ENCODE results near the gene TTC7B. TPM values are rescaled to one million over a fixed set of nuclear protein-coding genes. Genes with fewer than 3 reads are reported as not detected.
A peak's percentile ranks its signal among the peaks of the same experiment; 100 is the strongest.

The TTC7B gene
- polyA plus RNA-seq, 1 donor, result 43.7 TPM

DNA sequence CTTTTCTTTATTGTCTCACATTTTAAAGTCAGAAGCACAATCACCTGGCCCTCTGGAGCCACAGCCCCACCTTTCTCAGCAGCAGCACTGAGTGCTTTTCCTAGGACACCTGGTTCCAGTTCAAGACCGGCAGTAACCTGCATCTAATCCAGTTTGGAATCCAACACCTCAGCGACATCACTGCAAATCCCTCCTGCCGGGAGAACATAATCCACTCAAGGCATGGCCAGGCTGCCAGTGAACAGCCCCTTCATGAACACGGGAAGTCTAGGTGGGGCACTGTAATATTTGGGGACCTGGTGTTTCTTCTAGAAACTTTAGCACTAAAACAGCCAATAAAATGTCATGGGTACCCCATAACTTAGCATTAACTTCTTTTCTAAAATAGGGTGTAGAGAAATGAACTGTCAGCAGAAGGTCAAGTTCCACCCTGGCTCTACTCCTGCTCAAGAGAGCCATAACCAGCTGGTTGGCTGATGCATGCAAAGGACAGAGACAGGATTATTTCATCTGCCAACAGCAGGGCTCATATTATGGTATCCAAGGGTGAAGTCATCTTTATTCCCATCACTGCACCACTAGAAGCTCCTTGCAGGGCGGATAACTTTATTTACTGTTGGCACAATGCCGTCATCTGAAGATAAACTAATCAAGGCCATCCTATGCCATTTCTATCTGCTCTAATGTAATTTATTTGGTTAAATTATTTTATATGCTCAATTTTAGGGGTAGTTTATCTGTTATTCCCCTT is 76.7 kb downstream of the TTC7B start:
- DNase-seq, result peak; percentile 36

DNA sequence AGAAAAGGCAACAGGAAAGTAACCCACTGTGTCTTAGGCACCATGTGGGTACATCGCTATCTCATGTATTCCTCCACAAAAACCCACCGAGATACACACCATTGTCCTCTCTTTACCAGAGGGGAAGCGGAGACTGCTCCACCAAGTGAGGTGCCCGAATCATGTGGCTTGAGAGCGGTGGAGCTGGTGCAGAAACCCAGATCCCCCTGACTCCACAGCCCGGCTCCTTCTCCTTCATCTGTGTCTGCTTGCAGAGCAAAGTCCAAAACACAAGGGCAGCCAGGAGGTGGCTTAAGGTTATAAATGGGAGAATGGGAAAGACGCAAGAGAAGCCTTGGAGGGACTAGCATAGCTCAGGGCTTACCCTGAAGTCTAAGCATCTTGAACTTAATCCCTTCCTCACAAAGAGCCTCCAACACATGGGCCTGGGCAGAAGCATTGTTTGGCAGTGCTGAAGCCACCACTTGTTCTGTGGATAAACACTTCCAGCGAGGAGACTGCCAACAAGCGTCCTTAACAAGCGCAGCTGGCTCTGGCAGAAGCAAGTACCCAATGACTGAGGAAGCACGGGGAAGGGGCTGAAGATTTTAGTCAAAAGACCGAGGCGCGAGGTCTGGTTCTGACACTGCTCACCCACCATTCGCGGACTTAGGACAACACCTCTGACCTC is 83.0 kb downstream of the TTC7B start:
- DNase-seq, result no peak

DNA sequence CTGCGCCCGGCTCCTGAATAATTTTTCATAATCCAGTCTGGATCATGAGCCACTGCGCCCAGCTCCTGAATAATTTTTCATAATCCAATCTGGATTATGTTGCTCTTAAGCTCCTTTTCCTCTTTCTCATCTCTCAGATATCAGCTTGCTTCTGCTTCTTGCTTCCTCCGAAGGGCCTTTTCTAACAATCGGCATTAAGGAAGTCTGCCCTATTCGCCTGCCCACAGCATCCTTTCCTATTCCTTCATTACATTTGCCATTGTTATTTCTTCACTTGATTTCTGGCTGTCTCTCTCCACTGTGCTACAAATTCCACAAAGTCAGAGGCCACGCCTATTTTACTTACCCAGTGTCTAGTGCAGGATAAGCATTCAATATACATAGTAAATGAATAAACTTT is 83.5 kb downstream of the TTC7B start:
- no peak for DNase-seq

DNA sequence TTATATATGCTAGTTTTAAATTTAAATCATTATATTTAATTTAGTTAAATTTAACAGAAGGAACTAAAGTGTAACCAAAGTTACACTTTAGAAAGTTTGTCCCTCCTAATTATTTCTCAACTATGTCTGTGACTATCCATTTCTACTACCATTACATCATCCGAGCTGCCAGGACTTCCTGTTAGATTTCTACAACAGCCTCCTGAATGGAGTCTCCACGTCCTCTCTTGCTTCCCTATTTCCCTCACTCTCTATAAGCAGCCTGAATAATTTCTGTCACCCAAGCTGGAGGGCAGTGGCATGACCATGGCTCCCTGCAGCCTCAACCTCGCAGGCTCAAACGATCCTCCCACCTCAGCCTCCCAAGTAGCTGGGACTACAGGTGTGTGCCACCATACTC is 84.1 kb downstream of the TTC7B start:
- no peak for DNase-seq

DNA sequence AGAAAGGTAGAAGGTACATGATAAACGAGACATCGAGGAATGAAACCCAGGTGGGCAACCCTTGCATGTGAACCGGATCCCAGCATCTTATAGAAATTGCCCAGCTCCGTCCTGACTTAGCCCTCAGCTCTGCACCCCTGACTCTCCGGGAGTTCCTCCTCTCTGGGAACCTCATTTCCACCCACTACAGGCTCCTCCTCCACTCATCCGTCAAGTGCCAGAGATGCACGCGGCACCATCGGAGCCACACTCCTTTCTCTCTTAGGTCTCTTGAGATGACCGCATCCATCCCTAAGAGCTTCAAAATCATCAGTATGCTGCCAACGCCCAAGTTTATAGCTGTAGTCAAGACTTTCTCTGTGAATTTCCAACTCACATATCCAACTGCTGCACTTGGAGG is 84.7 kb downstream of the TTC7B start:
- no peak for DNase-seq

DNA sequence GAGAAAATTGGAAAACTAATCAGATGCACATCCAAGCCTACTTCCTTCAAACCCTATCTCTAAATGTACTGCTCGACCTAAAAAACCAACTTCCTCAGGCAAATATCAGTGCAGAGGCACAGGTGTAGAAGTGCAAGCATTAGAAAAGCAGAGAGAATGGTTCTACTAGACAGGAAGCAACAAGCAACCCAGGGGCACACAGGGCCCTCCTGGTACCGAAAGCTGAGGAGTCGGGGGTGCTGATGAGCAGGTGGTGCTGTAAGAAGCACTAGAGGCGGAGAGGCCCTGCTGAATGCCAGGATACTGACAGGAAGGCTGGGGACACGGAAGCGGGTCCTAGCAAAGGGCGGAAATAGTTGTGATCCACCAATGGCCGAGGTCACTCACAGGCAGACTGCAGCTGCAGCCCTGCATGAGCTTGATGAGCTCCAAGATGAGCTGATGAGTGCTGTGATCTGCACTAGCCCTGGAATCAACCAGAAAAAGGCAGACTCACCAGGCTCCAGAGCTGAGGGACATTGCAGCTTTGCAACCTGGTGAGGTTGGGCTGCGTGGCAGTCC is 85.9 kb downstream of the TTC7B start:
- DNase-seq, result no peak

DNA sequence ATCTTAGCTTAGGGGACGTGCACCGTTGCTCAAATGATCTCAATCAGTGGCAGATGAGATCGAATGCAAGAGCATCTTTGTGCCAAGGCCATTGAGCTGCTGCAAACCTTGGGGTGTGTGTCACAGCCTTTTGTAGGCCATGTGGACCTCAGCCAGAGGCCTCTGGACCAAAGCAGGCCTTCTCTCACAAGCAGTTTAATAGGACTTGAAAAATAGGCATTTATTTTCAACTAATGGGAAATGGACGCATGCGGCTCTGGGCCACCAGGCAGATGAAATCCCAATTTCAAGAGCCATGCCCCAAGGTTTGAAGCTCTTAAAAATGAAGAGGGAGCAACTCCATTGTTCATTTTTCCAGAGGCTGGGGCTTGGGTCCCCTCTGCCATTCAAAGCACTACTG is 87.3 kb downstream of the TTC7B start:
- no peak for DNase-seq

DNA sequence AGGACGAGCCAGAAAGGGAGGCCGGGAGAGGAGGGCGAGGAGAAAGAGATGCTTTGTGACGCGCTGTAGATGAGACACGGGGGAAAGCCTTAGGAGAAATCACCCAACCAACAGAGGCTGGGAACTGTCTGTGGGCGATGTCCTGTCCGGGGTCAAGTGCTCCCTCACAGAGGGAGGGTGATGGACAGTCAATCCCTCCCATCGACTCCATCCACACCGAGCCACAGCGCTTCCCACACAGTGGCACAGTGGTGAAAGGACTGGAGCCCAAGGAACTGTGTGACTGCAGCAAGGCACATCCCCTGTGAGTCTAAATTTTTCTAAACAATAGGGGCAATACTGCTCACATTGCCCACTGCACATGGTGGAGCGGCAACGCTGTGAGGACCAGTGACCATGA is 89.1 kb downstream of the TTC7B start:
- no peak for DNase-seq

DNA sequence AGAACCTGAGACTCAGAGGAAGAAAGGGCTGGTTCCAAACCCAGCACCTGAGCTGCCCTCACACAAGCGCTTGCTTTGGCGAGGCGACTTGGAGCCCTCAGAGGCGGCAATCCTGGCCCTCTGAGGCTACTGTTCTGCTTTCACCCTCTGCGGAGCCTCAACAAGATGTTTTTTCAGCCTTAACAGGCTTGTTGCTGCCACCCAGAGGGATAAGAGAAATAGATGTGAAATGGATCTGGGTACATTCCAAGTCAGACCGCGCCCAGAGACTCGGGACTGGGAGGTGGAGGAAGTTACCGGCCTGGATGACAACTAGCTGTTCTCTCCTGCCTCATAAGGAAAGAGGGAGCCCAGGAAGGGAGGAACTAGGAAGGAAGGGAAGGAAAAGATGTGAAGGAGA is 89.6 kb downstream of the TTC7B start:
- peak; percentile 38 for DNase-seq

DNA sequence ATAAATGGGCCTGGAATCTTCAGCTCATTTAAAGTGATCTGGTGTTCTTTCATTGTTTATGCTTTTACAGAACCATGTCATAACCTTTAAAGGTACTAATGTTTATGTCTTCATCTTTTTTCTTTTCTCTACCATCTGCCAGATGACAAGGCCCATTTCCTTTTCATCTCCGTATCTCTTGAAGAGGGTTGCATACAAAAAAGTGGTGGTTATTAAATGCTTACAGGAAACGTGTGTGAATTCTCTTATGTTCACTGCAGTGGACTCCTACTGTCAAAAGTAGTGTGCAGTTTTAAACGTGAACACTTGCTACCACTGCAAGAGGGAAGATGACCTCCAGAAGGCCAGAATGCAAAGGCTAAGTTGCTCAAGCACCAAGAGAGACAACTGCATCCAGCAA is 91.4 kb downstream of the TTC7B start:
- no peak for DNase-seq

DNA sequence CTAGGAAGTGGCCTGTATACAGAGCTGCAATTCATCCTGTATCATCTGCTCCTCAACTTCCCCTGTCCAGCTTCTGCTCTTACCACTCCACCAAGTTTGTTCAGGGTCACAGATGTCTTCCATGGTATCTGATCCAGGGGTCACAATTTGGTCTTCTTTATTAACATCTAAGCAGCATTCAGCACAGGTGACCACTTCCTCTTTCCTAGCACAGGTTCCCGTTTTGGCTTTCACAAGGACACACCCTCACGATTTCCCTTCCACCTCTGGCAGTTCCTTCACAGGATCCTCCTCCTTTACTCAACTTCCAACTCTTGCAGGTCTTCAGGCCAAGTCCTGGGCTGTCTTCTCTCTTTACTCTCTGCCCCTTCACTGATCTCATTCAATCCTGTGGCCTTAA is 93.6 kb downstream of the TTC7B start:
- DNase-seq, result no peak

DNA sequence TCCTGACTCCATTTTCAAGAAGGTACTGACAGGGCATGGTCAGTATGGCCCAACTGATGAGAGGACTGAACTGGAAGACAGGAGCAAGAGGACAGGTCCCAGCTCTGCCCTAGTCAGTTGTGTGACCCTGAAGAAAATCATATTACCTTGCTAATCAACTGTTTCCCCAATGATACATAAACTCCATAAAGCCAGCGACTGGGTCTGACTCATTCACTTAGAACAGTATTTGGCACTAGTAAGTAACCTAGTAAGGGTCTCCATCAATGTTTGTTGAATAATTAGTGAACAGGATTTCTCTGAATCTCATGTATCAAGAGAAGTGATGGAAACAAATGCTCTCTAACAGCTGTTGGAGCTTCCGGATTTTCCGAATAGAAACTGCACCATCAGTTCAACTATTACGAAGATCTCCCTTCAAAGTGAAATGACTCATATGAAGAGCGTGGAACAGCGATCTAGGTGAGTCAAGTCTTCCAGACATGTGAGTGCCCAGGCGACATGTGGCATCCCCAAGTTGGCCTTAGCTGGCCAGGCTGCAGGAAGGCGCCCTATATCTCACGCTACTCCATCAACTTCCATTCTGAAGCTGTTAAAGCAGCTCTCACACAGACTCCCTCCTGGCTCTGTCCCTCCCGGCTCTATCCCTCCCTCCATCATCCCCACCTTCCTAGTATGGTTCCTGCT is 94.5 kb downstream of the TTC7B start:
- no peak for DNase-seq

DNA sequence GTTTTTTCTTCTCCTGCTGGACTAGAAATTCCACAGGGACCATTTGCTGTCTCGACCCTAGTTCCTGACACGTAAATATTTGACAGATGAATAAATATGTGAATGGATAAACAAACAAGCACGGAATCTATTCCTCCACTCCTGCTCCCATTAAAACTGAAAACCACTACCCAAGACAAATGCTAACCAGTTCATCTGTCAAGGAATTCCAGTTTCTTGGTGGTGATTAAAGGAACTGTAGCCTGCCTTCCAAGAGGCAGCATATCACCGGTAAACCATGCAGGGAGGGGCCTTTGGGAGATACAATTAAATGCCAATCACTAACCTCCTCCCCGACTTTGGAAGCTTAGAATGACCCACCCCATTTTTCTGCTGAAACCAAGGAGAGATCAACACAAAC is 95.4 kb downstream of the TTC7B start:
- no peak for DNase-seq

DNA sequence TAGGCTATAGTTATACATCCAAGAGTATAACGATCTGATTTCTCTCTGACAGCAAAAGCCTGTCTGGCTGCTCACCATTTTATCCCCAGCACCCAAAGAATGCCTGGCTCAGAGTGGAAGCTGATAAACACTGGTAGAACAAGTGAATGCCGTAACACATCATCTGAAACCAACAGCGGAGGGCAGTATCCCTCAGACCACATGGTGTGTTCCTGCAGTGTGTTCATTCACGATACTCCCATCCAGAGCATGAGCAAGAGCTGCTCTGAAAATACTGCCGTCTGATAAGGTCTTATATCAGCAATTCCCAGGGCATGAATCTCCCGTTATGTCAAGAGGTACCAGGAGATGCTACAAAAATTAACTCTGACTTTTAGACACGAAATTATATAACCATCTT is 95.9 kb downstream of the TTC7B start:
- no peak for DNase-seq

DNA sequence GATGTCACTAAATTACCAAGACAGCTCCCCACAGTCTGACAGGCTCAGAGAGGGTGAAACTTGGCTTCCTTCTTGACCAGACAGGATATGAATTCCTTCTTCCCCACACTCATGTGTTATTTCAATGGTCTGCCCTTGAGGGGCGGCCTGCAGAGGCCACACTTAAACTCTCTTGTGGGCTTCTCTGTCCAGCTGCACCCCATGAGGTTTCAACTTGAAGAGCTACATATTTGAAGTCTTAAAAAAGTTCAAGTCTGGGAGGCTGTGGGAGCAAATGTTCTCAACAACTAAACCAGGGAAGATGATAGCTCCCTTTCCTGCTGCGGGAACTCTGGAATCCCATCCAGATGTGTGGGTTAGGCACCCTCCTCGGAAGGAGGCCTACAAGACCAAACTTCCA is 98.3 kb downstream of the TTC7B start:
- DNase-seq, result no peak

DNA sequence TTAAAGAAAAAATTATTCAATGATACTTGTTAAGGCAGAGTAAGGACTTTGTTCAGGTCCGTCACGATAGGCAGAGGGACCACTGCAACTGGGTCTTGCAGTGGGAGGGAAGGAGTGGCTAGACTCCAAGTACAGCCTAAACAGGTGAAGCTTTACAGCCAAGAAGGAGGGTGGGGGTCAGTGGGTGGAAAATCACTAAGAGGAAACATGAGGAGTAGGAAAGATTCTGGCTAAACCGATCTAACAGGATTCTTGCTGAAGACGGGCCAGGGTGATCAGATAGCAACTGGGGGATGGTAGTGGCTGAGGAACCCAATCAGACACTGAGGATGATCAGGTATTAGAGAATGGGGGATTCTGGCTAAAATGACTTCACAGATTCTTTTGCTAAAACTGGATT is 100.2 kb downstream of the TTC7B start:
- DNase-seq, result no peak

DNA sequence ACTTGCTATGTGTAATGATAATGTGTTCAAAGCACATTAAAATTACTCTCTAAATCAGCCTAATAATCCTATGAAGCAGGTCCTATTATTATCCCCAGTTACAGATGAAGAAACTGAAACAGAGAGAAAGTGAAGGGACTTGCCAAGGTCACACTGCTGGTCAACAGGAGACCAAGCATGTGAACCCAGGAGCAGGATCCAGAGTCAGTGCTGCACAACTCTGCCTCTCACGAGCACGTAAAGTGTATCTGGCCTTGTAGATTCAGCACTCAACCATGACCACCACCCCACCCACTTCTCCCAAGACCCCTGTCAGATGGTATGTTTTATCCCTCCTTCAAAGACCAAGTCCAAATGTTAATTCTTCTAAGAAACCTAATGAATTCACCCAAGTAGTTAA is 100.7 kb downstream of the TTC7B start:
- DNase-seq, result no peak

DNA sequence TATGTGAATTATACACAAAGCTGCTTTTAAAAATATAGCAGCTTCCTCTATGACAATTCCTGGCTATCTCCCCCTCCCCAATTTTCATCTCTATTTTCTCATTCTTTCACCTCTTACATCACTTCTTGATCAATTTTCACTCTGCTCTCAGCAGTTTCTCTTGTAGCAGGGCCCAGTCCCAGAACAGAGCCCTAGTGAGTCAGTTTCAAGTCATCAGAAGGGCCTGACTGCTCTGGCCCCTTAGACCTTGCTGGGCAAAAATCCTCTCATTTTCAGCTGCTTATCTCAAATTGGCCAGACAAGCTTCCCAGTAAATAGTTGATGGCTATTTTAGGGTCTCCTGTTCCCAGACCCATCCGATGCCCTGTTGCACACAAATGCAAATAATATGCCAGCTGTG is 101.4 kb downstream of the TTC7B start:
- DNase-seq, result no peak

DNA sequence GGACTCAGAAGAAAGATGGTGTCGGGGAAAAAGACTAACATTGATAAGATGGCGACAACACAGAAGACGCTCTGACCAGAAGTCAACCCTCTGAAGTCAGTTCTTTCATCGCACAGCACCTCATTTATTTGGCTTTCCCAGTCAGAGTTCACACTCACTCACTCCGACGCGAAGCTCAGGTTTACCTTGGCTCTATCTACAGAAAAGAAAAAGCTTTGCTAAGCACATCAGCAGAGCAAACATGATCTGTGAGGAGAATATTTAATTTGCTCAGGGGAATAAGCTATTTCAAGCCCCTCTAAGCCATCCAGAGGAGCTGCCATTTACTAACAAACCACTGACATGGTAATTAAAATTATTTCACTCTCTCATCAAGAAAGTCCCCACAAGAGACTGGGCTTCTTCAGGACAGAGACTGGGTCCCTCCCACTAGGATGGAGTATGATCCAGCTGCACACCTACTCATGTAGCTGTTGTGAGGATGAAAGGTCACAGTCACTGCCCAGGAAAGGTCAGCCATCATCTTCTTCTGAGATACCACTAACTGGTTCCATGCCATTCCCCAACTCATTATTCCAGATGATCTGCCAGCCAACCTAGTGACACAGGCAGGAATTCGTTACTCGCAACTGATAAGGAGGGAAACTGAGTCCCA is 111.4 kb downstream of the TTC7B start:
- no peak for DNase-seq

DNA sequence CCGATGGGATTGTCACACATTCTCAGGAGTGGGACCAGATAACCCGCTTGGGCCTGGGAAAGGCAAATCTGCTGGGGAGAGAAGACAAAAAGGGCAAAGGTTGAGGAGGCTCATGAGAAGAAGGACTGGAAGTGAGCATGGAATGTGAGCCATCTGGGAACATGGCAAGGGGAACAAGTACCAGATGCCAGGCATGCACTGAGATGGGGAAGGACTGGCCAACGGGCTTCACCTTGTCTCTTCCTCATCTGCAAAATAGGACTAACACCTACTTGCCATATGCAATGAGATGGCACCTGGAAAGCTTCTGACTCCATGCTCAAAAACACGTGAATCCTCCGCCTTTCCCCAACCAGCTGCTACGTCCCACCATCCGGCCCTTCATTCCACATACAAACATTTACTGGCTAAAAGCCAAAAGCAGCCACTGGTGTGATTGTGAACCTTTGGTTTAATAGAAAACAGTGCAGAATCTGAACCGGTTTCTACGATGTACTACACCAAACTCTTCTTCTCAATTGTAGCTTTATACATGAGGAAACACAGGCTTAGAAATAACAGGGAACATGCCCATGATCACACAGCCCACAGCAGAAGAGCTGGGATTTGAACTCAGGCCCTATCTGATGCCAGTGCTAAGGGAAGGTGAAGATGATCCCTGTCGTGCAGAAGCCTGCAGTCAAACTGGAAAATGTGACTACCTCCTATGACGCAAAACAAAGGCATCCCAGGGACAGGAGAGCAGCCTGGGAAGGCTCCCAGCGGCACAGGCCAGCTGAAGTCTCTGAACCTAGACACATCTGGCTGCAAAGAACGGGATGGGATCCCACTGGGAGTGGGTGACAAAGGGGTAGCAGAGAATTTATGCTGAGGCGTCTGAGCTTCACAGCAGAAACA is 112.1 kb downstream of the TTC7B start:
- no peak for DNase-seq

DNA sequence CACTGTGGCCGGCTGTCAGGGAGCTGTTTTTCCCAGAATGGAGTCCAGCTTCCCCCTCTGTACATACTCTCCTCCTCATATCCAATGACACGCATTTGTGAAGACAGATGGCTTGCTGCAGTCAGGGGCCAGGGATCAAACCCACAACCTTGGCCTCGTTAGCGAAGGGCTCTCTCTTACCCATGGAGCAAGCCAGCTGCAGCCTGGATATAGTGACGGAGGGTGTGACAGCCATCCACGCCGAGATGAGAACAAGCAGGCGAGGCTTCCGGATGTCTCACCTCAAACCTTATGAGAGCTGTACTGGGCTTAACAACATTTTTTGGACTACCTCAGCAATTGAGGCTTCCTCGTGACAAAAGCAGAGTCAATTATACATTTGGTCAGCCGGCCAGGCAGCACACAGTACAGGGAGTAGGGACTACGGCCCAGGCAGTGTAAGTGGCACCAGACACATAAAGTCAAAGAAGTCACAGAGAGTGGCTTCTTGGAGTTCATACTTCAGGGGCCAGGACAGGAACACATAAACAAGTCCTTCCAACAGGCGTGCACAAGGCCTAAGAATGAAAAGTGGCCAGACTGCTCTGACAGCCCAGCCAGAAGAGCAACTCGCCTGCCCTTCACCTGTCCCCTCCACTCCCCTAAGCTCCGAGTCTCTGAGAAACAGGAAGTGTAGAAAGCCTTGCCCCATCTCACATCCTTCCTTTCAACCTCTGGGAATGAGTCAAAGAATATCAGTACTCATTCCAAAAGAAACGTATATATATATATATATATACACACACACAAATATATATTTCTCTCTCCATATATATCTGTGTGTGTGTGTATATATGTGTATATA is 115.1 kb downstream of the TTC7B start:
- DNase-seq, result no peak
